ENCODE results near the gene ADARB1. TPM values are rescaled to one million over a fixed set of nuclear protein-coding genes. Genes with fewer than 3 reads are reported as not detected.

Gene ADARB1
- total and polyA plus RNA-seq, 9 of the 15 experiments (the other 6 are each of a cell fraction or from before 2014, with no cell fraction given): 6.7 to 16.0 (median 8.3) TPM

DNA sequence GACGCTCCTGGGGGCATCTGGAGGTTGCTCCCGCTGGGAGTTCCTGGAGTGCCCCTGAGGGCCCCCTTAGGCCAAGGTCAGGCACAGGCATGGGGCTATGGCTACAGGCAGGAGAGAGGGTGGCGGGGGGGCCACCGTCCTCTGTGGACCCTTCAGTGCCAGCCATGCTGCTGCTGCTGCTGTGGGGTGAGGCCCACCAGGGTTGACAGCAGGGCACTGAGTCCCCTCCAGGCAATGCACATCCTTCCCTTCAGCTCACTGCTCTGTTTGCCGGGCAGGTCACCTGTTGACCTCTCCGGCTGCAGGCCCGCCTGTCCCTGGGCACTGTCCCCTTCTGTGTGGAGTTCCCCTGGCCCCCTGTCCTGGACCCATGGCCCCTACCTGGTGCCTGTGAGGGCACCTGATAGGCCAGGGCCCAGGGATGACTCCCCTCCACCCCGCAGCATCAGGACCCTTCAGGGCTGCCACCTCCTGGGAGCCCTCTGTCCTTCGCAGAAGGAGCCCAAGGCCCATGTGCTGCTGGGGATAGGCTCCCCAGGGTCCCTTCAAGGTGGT lies 34.1 kb upstream of the ADARB1 start:
- Histone ChIP-seq H3K27ac (ENCODE audit: extremely low read depth, low read depth, low read length) (no peak overlapping the region), H3K4me2 (ENCODE audit: insufficient read depth, low read length) (no peak overlapping the region), H3K4me3 (no peak overlapping the region), H3K36me3 (ENCODE audit: control insufficient read depth, insufficient read depth, low read length) (no peaks in the 10 kb centered on the region), H3K79me2 (ENCODE audit: control insufficient read depth, insufficient read depth, low read length) (no peaks in the 10 kb centered on the region), H3K9ac (ENCODE audit: insufficient read depth in 1 of 2, low read depth in 2 of 2, low read length in 2 of 2) (no peak overlapping the region), H2AFZ (ENCODE audit: low read depth, low read length) (no peak overlapping the region), H3K9me3 (replicated peaks; ENCODE audit: control insufficient read depth, insufficient read depth, low read depth, low read length) (peaks cover 10% of the 10 kb centered on the region), H3K27me3 (ENCODE audit: control insufficient read depth in 2 of 2, insufficient read depth in 2 of 2, low read length in 2 of 2) (peaks cover 32 to 63% of the 10 kb centered on the region in 2 experiments), H3K9me1 (ENCODE audit: control insufficient read depth, insufficient read depth, low read length) (no peaks in the 10 kb centered on the region), H4K20me1 (replicated peaks; ENCODE audit: control insufficient read depth, insufficient read depth, low read length) (no peaks in the 10 kb centered on the region; the same call in 1 of the 2 replicates), H3K4me1 (replicated peaks in 1 of 2; ENCODE audit: control insufficient read depth in 2 of 2, insufficient read depth in 2 of 2, low read length in 2 of 2) (peaks cover 0 to 20% of the 10 kb centered on the region in 2 experiments; a peak in 1 of 5 replicates)
- intact Hi-C loops (cut with micrococcal nuclease): no loop called here
- CTCF ChIA-PET (ENCODE audit: low intra/inter-chr PET ratio): interaction anchor here (0.7 kb wide), 1 partner anchor 1359 kb away, joined by 4 read pairs; no protein-coding TSS in a partner anchor
- BruUV-seq (replicated peaks): no TSS peak
- DNase-seq (ENCODE audit: extremely low read depth in 1 of 4, low spot score in 3 of 4) (no peak), FAIRE-seq (no peak), ATAC-seq (no peak; the same call in 2 of the 3 replicates)
- POLR2A ChIA-PET: interaction anchor here (0.7 kb wide), 1 partner anchor 306 kb away, joined by 4 read pairs; no protein-coding TSS in a partner anchor
- in situ Hi-C loops (cut with MboI): no loop called here
- no peak for TF ChIP-seq HLTF (IDR thresholded peaks at IDR 0.05)
- 8% methylated on average over 8 of the region's 9 CpGs for WGBS (ENCODE audit: insufficient coverage, low coverage, missing lambda C conversion rate)

DNA sequence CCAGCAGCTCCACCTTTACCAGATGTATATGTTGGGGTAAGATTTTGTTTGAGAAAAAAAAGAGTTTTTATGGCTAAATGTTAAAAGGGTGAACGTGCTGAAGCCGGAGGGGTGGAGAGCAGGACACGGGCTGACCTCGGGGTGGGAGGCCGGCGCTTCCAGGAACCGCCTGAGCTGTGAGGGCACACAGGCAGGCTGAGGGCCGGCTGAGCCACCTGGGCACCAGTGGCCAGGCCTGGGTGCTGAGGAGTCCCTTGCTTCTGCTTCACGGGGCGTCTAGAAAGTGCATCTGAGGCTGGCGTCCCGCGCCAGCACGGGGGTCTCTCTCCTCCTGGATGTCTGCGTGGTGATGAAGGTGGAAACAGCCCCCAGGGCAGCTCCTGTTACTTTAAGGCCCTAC lies 33.6 kb upstream of the ADARB1 start:
- CTCF ChIA-PET (ENCODE audit: low intra/inter-chr PET ratio): interaction anchor here (0.7 kb wide), 1 partner anchor 1359 kb away, joined by 4 read pairs; no protein-coding TSS in a partner anchor
- TF ChIP-seq ZNF764 (CRISPR knock-in tag; IDR thresholded peaks at IDR 0.05; ENCODE audit: low read depth): no peak
- TF ChIP-seq DDX20 (tag; IDR thresholded peaks at IDR 0.05; ENCODE audit: low read depth): no peak
- no peak for TF ChIP-seq HNRNPK (IDR thresholded peaks at IDR 0.05; ENCODE audit: low read depth, low read length, poor library complexity, severe bottlenecking)
- TF ChIP-seq, protein P1, sequence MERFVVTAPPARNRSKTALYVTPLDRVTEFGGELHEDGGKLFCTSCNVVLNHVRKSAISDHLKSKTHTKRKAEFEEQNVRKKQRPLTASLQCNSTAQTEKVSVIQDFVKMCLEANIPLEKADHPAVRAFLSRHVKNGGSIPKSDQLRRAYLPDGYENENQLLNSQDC (CRISPR knock-in tag; IDR thresholded peaks at IDR 0.05): no peak
- TF ChIP-seq, protein P2, sequence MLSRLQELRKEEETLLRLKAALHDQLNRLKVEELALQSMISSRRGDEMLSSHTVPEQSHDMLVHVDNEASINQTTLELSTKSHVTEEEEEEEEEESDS (CRISPR knock-in tag; IDR thresholded peaks at IDR 0.05): no peak
- TF ChIP-seq NFE2L1 (tag; IDR thresholded peaks at IDR 0.05; ENCODE audit: borderline replicate concordance, low read depth): no peak
- no peak for TF ChIP-seq SNIP1 (IDR thresholded peaks at IDR 0.05; ENCODE audit: low read depth)
- no peak for TF ChIP-seq ESRRB (CRISPR knock-in tag; IDR thresholded peaks at IDR 0.05; ENCODE audit: borderline replicate concordance)
- no peak for TF ChIP-seq E2F8 (IDR thresholded peaks at IDR 0.05; ENCODE audit: low read depth, partially characterized antibody)
- TF ChIP-seq, protein P3, sequence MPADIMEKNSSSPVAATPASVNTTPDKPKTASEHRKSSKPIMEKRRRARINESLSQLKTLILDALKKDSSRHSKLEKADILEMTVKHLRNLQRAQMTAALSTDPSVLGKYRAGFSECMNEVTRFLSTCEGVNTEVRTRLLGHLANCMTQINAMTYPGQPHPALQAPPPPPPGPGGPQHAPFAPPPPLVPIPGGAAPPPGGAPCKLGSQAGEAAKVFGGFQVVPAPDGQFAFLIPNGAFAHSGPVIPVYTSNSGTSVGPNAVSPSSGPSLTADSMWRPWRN (IDR thresholded peaks at IDR 0.05; ENCODE audit: low read depth): no peak

More for the DNA sequence above, 33.6 kb upstream of the ADARB1 start:
- no peaks in the 10 kb centered on the region for H3K79me2 ChIP-seq (ENCODE audit: control insufficient read depth, insufficient read depth, low read length)
- peaks cover 0 to 20% of the 10 kb centered on the region in 2 experiments; a peak in 1 of 5 replicates for H3K4me1 ChIP-seq (replicated peaks in 1 of 2; ENCODE audit: control insufficient read depth in 2 of 2, insufficient read depth in 2 of 2, low read length in 2 of 2)
- no peaks in the 10 kb centered on the region for H3K9me1 ChIP-seq (ENCODE audit: control insufficient read depth, insufficient read depth, low read length)
- BruUV-seq (replicated peaks): no TSS peak
- no peak overlapping the region for H2AFZ ChIP-seq (ENCODE audit: low read depth, low read length)
- intact Hi-C loops (cut with micrococcal nuclease): no loop called here
- in situ Hi-C loops (cut with MboI): no loop called here
- H3K36me3 ChIP-seq (ENCODE audit: control insufficient read depth, insufficient read depth, low read length): no peaks in the 10 kb centered on the region
- DNase-seq (ENCODE audit: extremely low read depth in 1 of 4, low spot score in 3 of 4) (no peak), FAIRE-seq (no peak), ATAC-seq (no peak)
- no peak overlapping the region for H3K27ac ChIP-seq (ENCODE audit: extremely low read depth, low read depth, low read length)
- no peak overlapping the region; a peak in 1 of 4 replicates for H3K9ac ChIP-seq (ENCODE audit: insufficient read depth in 1 of 2, low read depth in 2 of 2, low read length in 2 of 2)
- POLR2A ChIA-PET: interaction anchor here (0.7 kb wide), 1 partner anchor 306 kb away, joined by 4 read pairs; no protein-coding TSS in a partner anchor
- peaks cover 30 to 59% of the 10 kb centered on the region in 2 experiments for H3K27me3 ChIP-seq (ENCODE audit: control insufficient read depth in 2 of 2, insufficient read depth in 2 of 2, low read length in 2 of 2)
- 11% methylated on average over 15 of the region's 15 CpGs for WGBS (ENCODE audit: insufficient coverage, low coverage, missing lambda C conversion rate)
- no peak overlapping the region for H3K4me3 ChIP-seq
- H3K4me2 ChIP-seq (ENCODE audit: insufficient read depth, low read length): no peak overlapping the region
- no peaks in the 10 kb centered on the region; the same call in 1 of the 2 replicates for H4K20me1 ChIP-seq (replicated peaks; ENCODE audit: control insufficient read depth, insufficient read depth, low read length)
- peaks cover 10% of the 10 kb centered on the region for H3K9me3 ChIP-seq (replicated peaks; ENCODE audit: control insufficient read depth, insufficient read depth, low read depth, low read length)

Data from K562 (cell line).